GM12878 (cell line): ENCODE results near the gene RIC1.

Experiments
- TCF3 ChIP-seq: IDR thresholded peaks from 2 replicates; pipeline ENCODE4 v1.6.1; 2012; ENCODE audit warnings: low read depth, mild to moderate bottlenecking, low read length, borderline replicate concordance; ENCODE audit not compliant: insufficient read depth
- TF ChIP-seq, protein P1 (sequence below): fragments of 450-650 bp; IDR thresholded peaks from 2 replicates; pipeline ENCODE4 v1.6.1; 2018; ENCODE audit warnings: mild to moderate bottlenecking, low read depth, moderate library complexity; ENCODE audit not compliant: partially characterized antibody
- TF ChIP-seq, protein P2 (sequence below), 3 experiments: IDR thresholded peaks in 2 of 3; conservative IDR thresholded peaks in 1 of 3; 2 replicates each; pipeline ENCODE4 v1.5.1; 2011; ENCODE audit warnings: low read depth in 3 of 3, low read length in 3 of 3, mild to moderate bottlenecking in 3 of 3, control low read depth in 2 of 3, moderate library complexity in 2 of 3, inconsistent platforms in 1 of 3, mixed read lengths in 1 of 3; ENCODE audit not compliant: control insufficient read depth in 2 of 3, insufficient read depth in 1 of 3; ENCODE audit errors: extremely low read depth in 1 of 3

DNA sequence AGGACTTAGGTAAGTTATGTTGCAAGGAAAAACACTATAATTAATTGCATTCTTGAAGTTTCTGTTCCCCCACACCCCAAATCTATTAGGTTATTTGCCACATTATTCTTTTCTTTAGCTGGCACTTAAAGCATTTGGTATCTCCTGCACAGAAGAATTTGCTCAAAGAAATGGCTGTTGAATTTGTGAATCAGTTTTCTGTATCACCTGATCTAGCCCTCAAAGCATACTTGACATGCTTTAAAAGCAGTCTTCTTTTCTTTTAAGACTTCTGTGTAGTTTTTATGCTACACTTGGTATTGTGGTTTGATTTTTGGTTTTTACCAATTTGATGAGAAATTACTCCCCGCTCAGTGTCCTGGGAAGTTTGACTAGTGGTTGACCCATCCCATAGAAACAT, 69.1 kb downstream of the RIC1 start:
- TF ChIP-seq, protein P1, sequence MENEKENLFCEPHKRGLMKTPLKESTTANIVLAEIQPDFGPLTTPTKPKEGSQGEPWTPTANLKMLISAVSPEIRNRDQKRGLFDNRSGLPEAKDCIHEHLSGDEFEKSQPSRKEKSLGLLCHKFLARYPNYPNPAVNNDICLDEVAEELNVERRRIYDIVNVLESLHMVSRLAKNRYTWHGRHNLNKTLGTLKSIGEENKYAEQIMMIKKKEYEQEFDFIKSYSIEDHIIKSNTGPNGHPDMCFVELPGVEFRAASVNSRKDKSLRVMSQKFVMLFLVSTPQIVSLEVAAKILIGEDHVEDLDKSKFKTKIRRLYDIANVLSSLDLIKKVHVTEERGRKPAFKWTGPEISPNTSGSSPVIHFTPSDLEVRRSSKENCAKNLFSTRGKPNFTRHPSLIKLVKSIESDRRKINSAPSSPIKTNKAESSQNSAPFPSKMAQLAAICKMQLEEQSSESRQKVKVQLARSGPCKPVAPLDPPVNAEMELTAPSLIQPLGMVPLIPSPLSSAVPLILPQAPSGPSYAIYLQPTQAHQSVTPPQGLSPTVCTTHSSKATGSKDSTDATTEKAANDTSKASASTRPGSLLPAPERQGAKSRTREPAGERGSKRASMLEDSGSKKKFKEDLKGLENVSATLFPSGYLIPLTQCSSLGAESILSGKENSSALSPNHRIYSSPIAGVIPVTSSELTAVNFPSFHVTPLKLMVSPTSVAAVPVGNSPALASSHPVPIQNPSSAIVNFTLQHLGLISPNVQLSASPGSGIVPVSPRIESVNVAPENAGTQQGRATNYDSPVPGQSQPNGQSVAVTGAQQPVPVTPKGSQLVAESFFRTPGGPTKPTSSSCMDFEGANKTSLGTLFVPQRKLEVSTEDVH: no peak
- TF ChIP-seq TCF3: no peak
- TF ChIP-seq, protein P2, sequence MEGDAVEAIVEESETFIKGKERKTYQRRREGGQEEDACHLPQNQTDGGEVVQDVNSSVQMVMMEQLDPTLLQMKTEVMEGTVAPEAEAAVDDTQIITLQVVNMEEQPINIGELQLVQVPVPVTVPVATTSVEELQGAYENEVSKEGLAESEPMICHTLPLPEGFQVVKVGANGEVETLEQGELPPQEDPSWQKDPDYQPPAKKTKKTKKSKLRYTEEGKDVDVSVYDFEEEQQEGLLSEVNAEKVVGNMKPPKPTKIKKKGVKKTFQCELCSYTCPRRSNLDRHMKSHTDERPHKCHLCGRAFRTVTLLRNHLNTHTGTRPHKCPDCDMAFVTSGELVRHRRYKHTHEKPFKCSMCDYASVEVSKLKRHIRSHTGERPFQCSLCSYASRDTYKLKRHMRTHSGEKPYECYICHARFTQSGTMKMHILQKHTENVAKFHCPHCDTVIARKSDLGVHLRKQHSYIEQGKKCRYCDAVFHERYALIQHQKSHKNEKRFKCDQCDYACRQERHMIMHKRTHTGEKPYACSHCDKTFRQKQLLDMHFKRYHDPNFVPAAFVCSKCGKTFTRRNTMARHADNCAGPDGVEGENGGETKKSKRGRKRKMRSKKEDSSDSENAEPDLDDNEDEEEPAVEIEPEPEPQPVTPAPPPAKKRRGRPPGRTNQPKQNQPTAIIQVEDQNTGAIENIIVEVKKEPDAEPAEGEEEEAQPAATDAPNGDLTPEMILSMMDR (IDR thresholded peaks at IDR 0.05 in 2 of 3, conservative IDR thresholded peaks at IDR 0.05 in 1 of 3; ENCODE audit: control insufficient read depth in 2 of 3, extremely low read depth in 1 of 3, insufficient read depth in 1 of 3, low read depth in 3 of 3, low read length in 3 of 3): no peak
